HEK293 (cell line): ENCODE measurements around the gene NCK2.

Experiments used
- CTCF ChIA-PET: fragments of 350-600 bp; formaldehyde crosslinking; extraction: SDS; loops from one replicate; lab custom pipeline; 2021; ENCODE audit warnings: antibody characterized with exemption; lab: Yijun Ruan, JAX
- POLR2A ChIA-PET: fragments of 300-600 bp; formaldehyde crosslinking; extraction: SDS; loops from one replicate; lab custom pipeline; 2020; ENCODE audit warnings: antibody characterized with exemption, inconsistent platforms; lab: Yijun Ruan, JAX
- H3K27ac ChIP-seq: fragments of 200-500 bp; sonication (Bioruptor generic); 2 replicates; pipeline ENCODE4 v1.5.1; 2014; ENCODE audit warnings: low read depth, low read length, control low read depth, inconsistent platforms; ENCODE audit errors: extremely low read depth
- H3K36me3 ChIP-seq, 2 experiments: fragments of 200-500 bp in 1 of 2; sonication (Bioruptor generic) in 1 of 2; 1 replicate in 1 of 2; 2 replicates in 1 of 2; pipeline ENCODE4 v1.5.1; 2014 to 2017; ENCODE audit warnings: inconsistent platforms in 2 of 2, low read length in 2 of 2; ENCODE audit not compliant: control insufficient read depth in 2 of 2, insufficient read depth in 1 of 2
- H3K4me1 ChIP-seq: fragments of 200-500 bp; sonication (Bioruptor generic); 2 replicates; pipeline ENCODE4 v1.5.1; 2014; ENCODE audit warnings: mild to moderate bottlenecking, low read length, inconsistent platforms; ENCODE audit not compliant: control insufficient read depth, insufficient read depth
- H3K4me3 ChIP-seq: 2 replicates; pipeline ENCODE4 v1.5.1; 2011; ENCODE audit warnings: low read depth, mild to moderate bottlenecking, control low read depth, low read length, moderate library complexity
- H3K9me3 ChIP-seq: fragments of 200-500 bp; sonication (Bioruptor generic); 2 replicates; pipeline ENCODE4 v1.5.1; 2014; ENCODE audit warnings: low read depth, low read length, inconsistent platforms; ENCODE audit not compliant: control insufficient read depth, insufficient read depth
- GLIS1 ChIP-seq: fragments of 450-650 bp; formaldehyde crosslinking; IDR thresholded peaks from 2 replicates; pipeline ENCODE4 v1.5.1; 2016; ENCODE audit warnings: missing biosample characterization, missing genetic modification characterization
- PRDM2 ChIP-seq: fragments of 450-650 bp; formaldehyde crosslinking; IDR thresholded peaks from 2 replicates; pipeline ENCODE4 v1.5.1; 2016; ENCODE audit warnings: missing biosample characterization, missing genetic modification characterization, borderline replicate concordance
- REPIN1 ChIP-seq: fragments of 450-650 bp; formaldehyde crosslinking; IDR thresholded peaks from 2 replicates; pipeline ENCODE4 v1.5.1; 2017; ENCODE audit warnings: missing biosample characterization, missing genetic modification characterization, low read depth
- SCRT2 ChIP-seq: fragments of 450-650 bp; formaldehyde crosslinking; IDR thresholded peaks from 2 replicates; pipeline ENCODE4 v1.5.1; 2016; ENCODE audit warnings: missing biosample characterization, missing genetic modification characterization
- ZBTB17 ChIP-seq: fragments of 450-650 bp; formaldehyde crosslinking; IDR thresholded peaks from 2 replicates; pipeline ENCODE4 v1.5.1; 2016; ENCODE audit warnings: missing biosample characterization, missing genetic modification characterization
- ZBTB48 ChIP-seq: fragments of 450-650 bp; formaldehyde crosslinking; IDR thresholded peaks from 2 replicates; pipeline ENCODE4 v1.5.1; 2016; ENCODE audit warnings: missing biosample characterization, missing genetic modification characterization
- ZFHX2 ChIP-seq: fragments of 450-650 bp; formaldehyde crosslinking; conservative IDR thresholded peaks from 2 replicates; pipeline ENCODE4 v1.5.1; 2016; ENCODE audit warnings: missing biosample characterization, missing genetic modification characterization
- ZNF169 ChIP-seq: fragments of 450-650 bp; formaldehyde crosslinking; IDR thresholded peaks from 2 replicates; pipeline ENCODE4 v1.5.1; 2016; ENCODE audit warnings: missing biosample characterization, missing genetic modification characterization
- ZNF223 ChIP-seq: fragments of 450-650 bp; formaldehyde crosslinking; IDR thresholded peaks from 2 replicates; pipeline ENCODE4 v1.5.1; 2016; ENCODE audit warnings: missing biosample characterization, missing genetic modification characterization
- ZNF23 ChIP-seq: fragments of 450-650 bp; formaldehyde crosslinking; IDR thresholded peaks from 2 replicates; pipeline ENCODE4 v1.5.1; 2016; ENCODE audit warnings: missing biosample characterization, missing genetic modification characterization, borderline replicate concordance
- ZNF248 ChIP-seq: fragments of 450-650 bp; formaldehyde crosslinking; IDR thresholded peaks from 2 replicates; pipeline ENCODE4 v1.5.1; 2017; ENCODE audit warnings: missing biosample characterization, missing genetic modification characterization
- ZNF366 ChIP-seq: fragments of 450-650 bp; formaldehyde crosslinking; conservative IDR thresholded peaks from 2 replicates; pipeline ENCODE4 v1.5.1; 2016; ENCODE audit warnings: missing biosample characterization, missing genetic modification characterization
- ZNF398 ChIP-seq: fragments of 450-650 bp; formaldehyde crosslinking; IDR thresholded peaks from 2 replicates; pipeline ENCODE4 v1.5.1; 2017; ENCODE audit warnings: missing biosample characterization, missing genetic modification characterization
- ZNF404 ChIP-seq: fragments of 450-650 bp; formaldehyde crosslinking; IDR thresholded peaks from 2 replicates; pipeline ENCODE4 v1.5.1; 2017; ENCODE audit warnings: missing biosample characterization, missing genetic modification characterization
- ZNF558 ChIP-seq: fragments of 450-650 bp; formaldehyde crosslinking; IDR thresholded peaks from 2 replicates; pipeline ENCODE4 v1.5.1; 2016; ENCODE audit warnings: missing biosample characterization, missing genetic modification characterization
- ZNF560 ChIP-seq: fragments of 450-650 bp; formaldehyde crosslinking; IDR thresholded peaks from 2 replicates; pipeline ENCODE4 v1.5.1; 2017; ENCODE audit warnings: missing biosample characterization, missing genetic modification characterization, borderline replicate concordance
- ZNF596 ChIP-seq: fragments of 450-650 bp; IDR thresholded peaks from 2 replicates; pipeline ENCODE4 v1.5.0; 2018; ENCODE audit warnings: missing biosample characterization, mild to moderate bottlenecking, missing genetic modification characterization, moderate library complexity
- ZNF629 ChIP-seq: fragments of 450-650 bp; formaldehyde crosslinking; IDR thresholded peaks from 2 replicates; pipeline ENCODE4 v1.5.1; 2017; ENCODE audit warnings: missing biosample characterization, missing genetic modification characterization
- ZNF701 ChIP-seq: fragments of 450-650 bp; formaldehyde crosslinking; IDR thresholded peaks from 2 replicates; pipeline ENCODE4 v1.5.1; 2016; ENCODE audit warnings: missing biosample characterization, missing genetic modification characterization
- ZNF768 ChIP-seq: fragments of 450-650 bp; formaldehyde crosslinking; IDR thresholded peaks from 2 replicates; pipeline ENCODE4 v1.5.1; 2018; ENCODE audit warnings: missing biosample characterization, mild to moderate bottlenecking, missing genetic modification characterization
- ZNF792 ChIP-seq: fragments of 450-650 bp; formaldehyde crosslinking; IDR thresholded peaks from 2 replicates; pipeline ENCODE4 v1.5.1; 2016; ENCODE audit warnings: missing biosample characterization, missing genetic modification characterization
- ZNF843 ChIP-seq: fragments of 450-650 bp; formaldehyde crosslinking; IDR thresholded peaks from 2 replicates; pipeline ENCODE4 v1.5.1; 2016; ENCODE audit warnings: missing biosample characterization, missing genetic modification characterization
- TF ChIP-seq, protein P1 (sequence below): fragments of 450-650 bp; formaldehyde crosslinking; IDR thresholded peaks from 2 replicates; pipeline ENCODE4 v1.5.1; 2016; ENCODE audit warnings: missing biosample characterization, missing genetic modification characterization

NCK2 gene

GRCh38 chr2:105754994-105755393 is 10.3 kb downstream of the NCK2 start (continued):
- TF ChIP-seq ZNF404 (tag by site-specific recombination) = no peak
- no peak for TF ChIP-seq ZNF169
- TF ChIP-seq GLIS1 (tag by site-specific recombination) = no peak
- TF ChIP-seq, all 188 proteins: peak for 0

- ChIA-PET CTCF (interaction anchor here (1.0 kb wide), 1 partner anchor 12 kb away, joined by 3 read pairs; no protein-coding TSS in a partner anchor), POLR2A (no interaction called here)
- Histone ChIP-seq H3K4me1 (0 out of 2 replicates have a peak, but pooled peaks cover 2% of the 10 kb centered on the region), H3K27ac (no peak overlapping the region), H3K36me3 (peaks cover 0 to 8% of the 10 kb centered on the region in 2 experiments; a peak in 1 of 3 replicates), H3K9me3 (no peaks in the 10 kb centered on the region), H3K4me3 (no peak overlapping the region)
- TF ChIP-seq ZBTB17 (tag by site-specific recombination) (no peak), ZNF560 (no peak), ZNF248 (tag by site-specific recombination) (no peak), ZNF398 (tag by site-specific recombination) (no peak), ZNF768 (tag by site-specific recombination) (no peak), ZNF792 (tag by site-specific recombination) (no peak), PRDM2 (tag by site-specific recombination) (no peak), ZNF223 (tag by site-specific recombination) (no peak), REPIN1 (tag by site-specific recombination) (no peak), SCRT2 (tag by site-specific recombination) (no peak), ZBTB48 (tag by site-specific recombination) (no peak), ZNF558 (no peak), ZNF596 (tag by site-specific recombination) (no peak), ZNF629 (tag by site-specific recombination) (no peak), ZNF701 (no peak), ZNF23 (tag by site-specific recombination) (no peak), ZFHX2 (tag by site-specific recombination) (no peak), ZNF843 (tag by site-specific recombination) (no peak), ZNF366 (no peak)
- TF ChIP-seq, protein P1, sequence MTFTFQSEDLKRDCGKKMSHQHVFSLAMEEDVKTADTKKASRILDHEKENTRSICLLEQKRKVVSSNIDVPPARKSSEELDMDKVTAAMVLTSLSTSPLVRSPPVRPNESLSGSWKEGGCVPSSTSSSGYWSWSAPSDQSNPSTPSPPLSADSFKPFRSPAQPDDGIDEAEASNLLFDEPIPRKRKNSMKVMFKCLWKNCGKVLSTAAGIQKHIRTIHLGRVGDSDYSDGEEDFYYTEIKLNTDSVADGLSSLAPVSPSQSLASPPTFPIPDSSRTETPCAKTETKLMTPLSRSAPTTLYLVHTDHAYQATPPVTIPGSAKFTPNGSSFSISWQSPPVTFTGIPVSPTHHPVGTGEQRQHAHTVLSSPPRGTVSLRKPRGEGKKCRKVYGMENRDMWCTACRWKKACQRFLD (tag by site-specific recombination) = no peak
These were observed 11.2 kb downstream of the NCK2 start for GRCh38 chr2:105755895-105756294.
